Measurements from ENCODE around the gene CCL13. TPM values are rescaled to one million over a fixed set of nuclear protein-coding genes. Genes with fewer than 3 reads are reported as not detected.

Gene CCL13
- total and polyA plus RNA-seq, 10 of the 15 experiments (the other 5 are each of a cell fraction or from before 2014, with no cell fraction given) = not detected

DNA sequence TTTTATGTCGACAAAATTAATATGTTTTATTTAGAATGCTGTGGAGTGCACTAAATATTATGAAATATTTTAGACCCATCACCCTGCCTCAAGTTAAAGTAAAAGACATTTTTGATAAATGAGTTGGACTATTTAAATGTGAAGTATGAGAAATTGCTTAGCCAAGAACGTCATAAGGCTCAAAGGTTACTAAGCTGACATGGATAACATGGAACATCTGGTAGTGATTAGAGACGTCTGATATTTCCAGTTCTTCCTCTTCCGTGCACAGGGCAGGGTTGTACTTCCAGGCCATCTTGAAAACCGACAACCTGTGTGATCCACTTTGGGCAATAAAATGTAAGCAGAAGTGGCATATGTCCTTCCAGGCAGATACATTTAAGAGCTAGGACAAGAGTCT is 44.2 kb upstream of the CCL13 start:
- DNase-seq (ENCODE audit: low read depth, low spot score) (no peak), ATAC-seq (no peak), FAIRE-seq (no peak)
- Histone ChIP-seq H3K9me3 (replicated peaks; ENCODE audit: control insufficient read depth, insufficient read depth, low read length) (no peaks in the 10 kb centered on the region), H3K4me1 (ENCODE audit: control insufficient read depth, insufficient read depth, low read length) (0 out of 2 replicates have a peak, but pooled peaks cover 3% of the 10 kb centered on the region), H3K4me3 (no peak overlapping the region), H3K36me3 (ENCODE audit: control insufficient read depth in 2 of 2, insufficient read depth in 2 of 2, low read length in 1 of 2) (no peaks in the 10 kb centered on the region), H2AFZ (ENCODE audit: control insufficient read depth, low read depth, low read length) (no peak overlapping the region), H3K9ac (ENCODE audit: control insufficient read depth, insufficient read depth, low read length) (no peak overlapping the region), H3K4me2 (ENCODE audit: control insufficient read depth, insufficient read depth) (no peak overlapping the region), H3K79me2 (ENCODE audit: control insufficient read depth, insufficient read depth, low read length) (no peaks in the 10 kb centered on the region), H4K20me1 (ENCODE audit: control insufficient read depth, insufficient read depth) (no peaks in the 10 kb centered on the region), H3K27ac (ENCODE audit: control insufficient read depth, insufficient read depth) (no peak overlapping the region), H3K27me3 (replicated peaks in 1 of 2; ENCODE audit: control insufficient read depth in 2 of 2, insufficient read depth in 2 of 2, low read length in 1 of 2) (no peaks in the 10 kb centered on the region)
- SMC1A ChIA-PET (ENCODE audit: uncharacterized antibody, unreplicated experiment) = no interaction called here
- 16% methylated on average over 5 of the region's 5 CpGs for WGBS (ENCODE audit: insufficient coverage, insufficient replicate concordance, low lambda C conversion rate, missing lambda C conversion rate)
- POLR2A ChIA-PET = no interaction called here
- TF ChIP-seq MEF2A (IDR thresholded peaks at IDR 0.05; ENCODE audit: insufficient read depth, low read depth, low read length) (no peak), SMAD1 (IDR thresholded peaks at IDR 0.05; ENCODE audit: low read depth, partially characterized antibody) (no peak), ZNF217 (IDR thresholded peaks at IDR 0.05) (no peak), RAD51 (IDR thresholded peaks at IDR 0.05) (no peak), SMAD5 (IDR thresholded peaks at IDR 0.05; ENCODE audit: low read depth) (no peak), TAF1 (IDR thresholded peaks at IDR 0.05; ENCODE audit: borderline replicate concordance, low read depth, low read length) (no peak), ESRRA (IDR thresholded peaks at IDR 0.05; ENCODE audit: low read length) (no peak), YBX1 (IDR thresholded peaks at IDR 0.05) (no peak)
- CTCF ChIA-PET = interaction anchor here (0.8 kb wide), 1 partner anchor 49 kb away, joined by 4 read pairs; no protein-coding TSS in a partner anchor
- in situ Hi-C loops (cut with MboI) (no loop called here), intact Hi-C loops (cut with micrococcal nuclease; ENCODE audit: unreplicated experiment) (no loop called here)
- RAD21 ChIA-PET (ENCODE audit: unreplicated experiment) = no interaction called here
- BruUV-seq (replicated peaks) = no TSS peak

DNA sequence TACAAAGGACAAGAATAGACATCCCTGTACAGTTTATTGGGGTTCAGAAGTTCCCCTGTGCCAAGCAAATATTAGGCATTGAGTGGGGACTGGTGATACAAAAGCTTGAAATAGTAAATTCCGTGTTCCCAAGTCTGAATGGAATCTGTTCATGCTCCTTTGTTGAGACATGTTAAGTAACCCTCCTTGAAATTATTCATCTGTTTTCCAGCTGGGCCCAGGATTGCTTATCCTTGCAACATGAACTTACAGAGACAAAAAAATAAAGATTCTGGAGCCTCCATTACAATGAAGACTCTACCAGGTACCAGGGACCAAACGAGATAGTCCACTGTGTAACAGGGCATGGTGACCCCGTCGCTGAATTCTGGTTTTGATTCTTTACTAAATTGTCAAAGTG is 43.1 kb upstream of the CCL13 start:
- no TSS peak for BruUV-seq (replicated peaks)
- Histone ChIP-seq H3K4me3 (no peak overlapping the region), H3K4me2 (ENCODE audit: control insufficient read depth, insufficient read depth) (no peak overlapping the region), H4K20me1 (ENCODE audit: control insufficient read depth, insufficient read depth) (no peaks in the 10 kb centered on the region), H3K36me3 (ENCODE audit: control insufficient read depth in 2 of 2, insufficient read depth in 2 of 2, low read length in 1 of 2) (no peaks in the 10 kb centered on the region), H3K27ac (ENCODE audit: control insufficient read depth, insufficient read depth) (no peak overlapping the region), H3K27me3 (replicated peaks in 1 of 2; ENCODE audit: control insufficient read depth in 2 of 2, insufficient read depth in 2 of 2, low read length in 1 of 2) (no peaks in the 10 kb centered on the region), H3K9ac (ENCODE audit: control insufficient read depth, insufficient read depth, low read length) (no peak overlapping the region), H3K79me2 (ENCODE audit: control insufficient read depth, insufficient read depth, low read length) (no peaks in the 10 kb centered on the region), H2AFZ (ENCODE audit: control insufficient read depth, low read depth, low read length) (no peak overlapping the region), H3K9me3 (replicated peaks; ENCODE audit: control insufficient read depth, insufficient read depth, low read length) (no peaks in the 10 kb centered on the region), H3K4me1 (ENCODE audit: control insufficient read depth, insufficient read depth, low read length) (0 out of 2 replicates have a peak, but pooled peaks cover 3% of the 10 kb centered on the region)
- RAD21 ChIA-PET (ENCODE audit: unreplicated experiment) = no interaction called here
- in situ Hi-C loops (cut with MboI) (no loop called here), intact Hi-C loops (cut with micrococcal nuclease; ENCODE audit: unreplicated experiment) (no loop called here)
- CTCF ChIA-PET = no interaction called here
- no peak for ATAC-seq
- POLR2A ChIA-PET = no interaction called here
- DNase-seq (ENCODE audit: low read depth, low spot score) = no peak
- TF ChIP-seq HDGF (IDR thresholded peaks at IDR 0.05) = no peak
- no peak for TF ChIP-seq SMAD1 (IDR thresholded peaks at IDR 0.05; ENCODE audit: low read depth, partially characterized antibody)
- SMC1A ChIA-PET (ENCODE audit: uncharacterized antibody, unreplicated experiment) = no interaction called here
- no peak for FAIRE-seq
- WGBS (ENCODE audit: insufficient coverage, insufficient replicate concordance, low lambda C conversion rate, missing lambda C conversion rate) = 5% methylated on average over 4 of the region's 4 CpGs

Data from GM12878 (cell line).